GM21447 (cell line): ENCODE measurements around the gene KIF5A.
"Not testable (repeated sequence)": the region's sequence is repeated elsewhere in the genome, so short reads cannot be mapped to it uniquely, and the experiment has no call there.

Experiments used
- ATAC-seq: cut with Tn5 transposase; IDR thresholded peaks from one replicate; pipeline ENCODE4 v1.9.1; 2021; ENCODE audit not compliant: unreplicated experiment

Gene KIF5A

DNA sequence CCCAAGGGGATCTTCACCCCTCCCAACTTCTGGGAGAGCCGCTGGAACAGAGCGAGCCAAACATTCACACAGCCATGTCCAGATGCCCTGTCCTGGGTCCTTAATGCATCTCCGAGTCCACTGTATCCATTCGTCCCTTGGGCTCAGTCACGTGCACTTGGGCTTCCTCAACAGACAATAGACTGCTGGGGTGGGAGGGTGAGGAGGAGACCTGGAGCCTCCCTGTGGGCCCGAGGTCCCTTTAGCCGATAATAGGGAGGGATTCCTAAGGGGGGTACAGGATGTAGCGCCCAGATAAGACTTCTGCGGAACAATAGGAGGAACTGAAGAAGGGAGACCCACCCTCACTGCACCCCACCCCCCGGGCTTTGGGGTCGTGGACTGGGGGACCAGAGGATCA, 68.1 kb downstream of the KIF5A start:
- no peak for ATAC-seq

GRCh38 chr12:57618431-57618830, 68.6 kb downstream of the KIF5A start:
- ATAC-seq, result not testable (repeated sequence)

DNA sequence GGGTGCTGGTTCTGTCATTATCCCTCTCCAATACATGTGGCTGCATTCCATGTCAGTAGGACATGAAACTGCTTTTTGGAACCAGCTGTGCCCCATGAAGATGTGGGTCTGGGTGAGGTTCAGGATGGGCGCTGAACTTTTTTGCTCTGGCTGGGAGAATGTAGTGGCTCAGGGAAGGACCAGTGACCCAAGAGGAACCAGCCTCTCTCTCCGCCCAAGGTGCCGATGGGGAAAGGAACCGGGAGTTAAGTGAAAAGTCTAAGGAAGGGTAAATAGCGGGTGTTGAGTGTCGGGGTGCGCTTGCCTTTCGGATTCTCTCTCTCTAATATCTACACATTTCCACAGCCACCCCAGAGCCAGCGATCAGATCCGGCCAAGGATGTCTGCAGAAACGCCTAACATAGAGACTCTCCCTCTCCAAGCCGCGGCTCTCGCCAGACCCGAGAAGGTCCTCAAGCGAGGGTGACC, 69.2 kb downstream of the KIF5A start:
- no peak for ATAC-seq

GRCh38 chr12:57619434-57620244, 69.8 kb downstream of the KIF5A start:
- no peak for ATAC-seq

GRCh38 chr12:57620245-57620935, 70.5 kb downstream of the KIF5A start:
- no peak for ATAC-seq

GRCh38 chr12:57620936-57621496, 71.2 kb downstream of the KIF5A start:
- ATAC-seq, result no peak

DNA sequence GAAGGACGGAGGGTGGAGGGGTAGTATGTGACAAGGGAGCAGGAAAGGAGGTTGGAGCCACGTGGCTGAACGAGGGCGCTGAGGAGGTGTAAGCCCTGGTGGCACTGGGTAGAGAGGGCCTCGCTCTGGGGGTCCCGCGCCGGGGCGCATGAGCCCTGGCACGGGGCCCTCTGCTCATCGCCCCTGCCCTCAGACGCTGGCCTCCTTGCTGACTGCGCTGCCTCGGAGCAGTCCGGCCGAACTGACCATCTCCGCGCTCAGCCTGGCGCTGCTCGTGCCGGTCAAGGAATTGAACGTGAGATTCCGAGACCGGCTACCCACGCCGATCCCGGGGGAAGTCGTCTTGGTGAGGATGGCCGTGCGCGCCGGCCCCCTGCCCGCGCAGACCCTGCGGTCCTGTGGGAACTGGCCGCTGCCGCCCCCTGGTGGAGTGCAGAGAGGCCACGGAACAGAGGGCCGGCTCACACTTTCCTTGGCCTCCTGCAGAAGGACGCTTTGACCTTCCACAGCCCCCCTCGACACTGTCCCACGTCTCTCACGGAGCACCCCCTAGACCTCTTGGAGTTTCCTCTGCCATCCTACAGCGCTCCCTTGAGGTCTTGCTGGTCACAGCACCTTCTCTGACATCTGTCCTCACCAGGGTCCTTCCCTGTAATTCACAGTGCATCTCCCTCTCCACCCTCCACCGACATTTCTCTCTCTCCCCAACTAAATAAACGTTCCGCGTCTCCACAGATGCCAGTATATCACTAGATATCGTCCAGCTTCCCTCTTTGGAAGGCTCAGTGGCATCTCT, 71.9 kb downstream of the KIF5A start:
- no peak for ATAC-seq

- ATAC-seq, result no peak
Observed at GRCh38 chr12:57622293-57623245, 72.7 kb downstream of the KIF5A start.

DNA sequence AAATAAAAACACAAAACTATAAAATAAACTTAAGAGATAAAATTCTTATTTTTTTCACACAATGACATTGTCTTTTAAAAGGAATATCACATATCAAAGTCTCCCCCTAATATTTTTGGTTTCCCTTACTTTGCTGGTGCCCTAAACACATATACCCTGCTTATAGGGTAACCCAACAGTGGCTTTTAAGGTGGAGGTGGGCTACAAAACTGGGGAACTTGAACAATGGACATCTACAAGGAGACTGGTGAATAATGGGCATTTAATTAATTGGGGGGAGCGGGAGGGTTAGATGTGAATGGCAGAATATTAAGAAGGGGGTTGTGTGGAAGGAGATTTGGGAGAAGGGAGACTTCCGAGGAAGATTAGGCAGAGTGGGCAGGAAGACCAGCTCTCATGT, 73.5 kb downstream of the KIF5A start:
- ATAC-seq, result no peak

GRCh38 chr12:57623811-57624390, 74.1 kb downstream of the KIF5A start:
- ATAC-seq, result no peak

GRCh38 chr12:57624441-57625220, 74.8 kb downstream of the KIF5A start:
- ATAC-seq, result no peak

DNA sequence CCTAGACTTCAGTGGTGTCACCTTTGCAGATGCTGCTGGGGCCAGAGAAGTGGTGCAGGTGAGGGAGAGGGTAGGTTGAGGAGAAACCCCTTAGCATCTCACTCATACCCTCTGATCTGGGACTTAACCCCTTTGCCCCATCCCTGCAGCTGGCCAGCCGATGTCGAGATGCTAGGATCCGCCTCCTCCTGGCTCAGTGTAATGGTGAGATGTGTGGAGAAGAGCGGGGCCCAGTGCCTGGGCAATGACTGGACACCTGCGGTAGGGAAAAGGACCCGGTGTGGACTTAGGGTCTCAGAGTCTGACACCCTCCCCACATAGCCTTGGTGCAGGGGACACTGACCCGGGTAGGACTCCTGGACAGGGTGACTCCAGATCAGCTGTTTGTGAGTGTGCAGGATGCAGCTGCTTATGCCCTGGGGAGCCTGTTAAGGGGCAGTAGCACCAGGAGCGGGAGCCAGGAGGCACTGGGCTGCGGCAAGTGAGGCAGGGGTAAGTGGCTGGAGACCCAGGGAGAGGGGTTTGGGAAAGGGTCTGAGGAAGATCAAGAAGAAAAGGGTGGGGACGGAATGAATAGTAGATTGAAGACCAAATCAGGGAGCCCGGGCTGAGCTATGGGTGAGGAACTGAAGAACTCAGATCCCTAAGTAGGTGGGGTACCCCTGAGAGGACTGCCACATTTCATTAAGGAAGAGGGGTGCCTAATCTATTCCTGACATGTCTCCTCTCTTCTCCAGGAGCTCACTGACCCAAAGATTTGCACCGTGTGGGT, 75.6 kb downstream of the KIF5A start:
- ATAC-seq, result no peak

DNA sequence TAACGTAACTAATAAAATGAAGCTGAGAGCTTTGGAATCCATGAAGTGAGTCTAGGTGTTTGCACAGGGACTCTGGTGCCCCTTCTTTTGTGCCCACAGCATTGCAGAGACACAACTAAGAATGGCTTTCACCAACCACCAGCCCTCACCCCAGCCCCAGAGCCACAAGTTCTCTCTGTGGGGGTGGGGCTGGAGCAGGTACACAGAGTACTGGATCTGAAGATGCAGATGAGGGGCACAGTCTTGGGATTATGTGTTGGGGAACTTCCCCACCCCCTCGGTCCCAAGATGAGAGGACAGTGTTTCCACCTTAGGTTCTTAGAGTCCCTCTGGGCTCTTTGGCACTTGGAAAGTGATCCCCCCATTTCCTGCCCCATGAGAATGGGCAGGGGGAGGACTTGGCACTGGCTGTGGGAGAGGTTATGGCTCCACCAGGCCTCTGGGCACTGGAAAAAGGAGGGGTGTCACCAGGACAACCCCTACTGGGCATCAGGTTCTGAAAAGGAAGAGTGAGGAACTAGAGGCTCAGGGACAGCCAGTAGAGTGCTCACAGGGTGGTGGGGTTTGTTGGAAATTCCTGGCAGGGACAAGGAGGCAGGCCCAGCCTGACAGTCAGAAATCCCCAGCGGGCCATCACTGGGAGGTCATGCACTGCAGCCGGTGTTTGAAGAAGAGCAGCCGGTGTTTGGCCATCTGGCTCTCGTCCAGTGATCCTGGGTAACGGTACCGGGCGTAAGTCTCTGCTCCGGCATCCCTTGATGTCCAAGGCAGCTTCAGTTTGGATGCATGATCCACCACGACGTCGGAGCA, 76.5 kb downstream of the KIF5A start:
- no peak for ATAC-seq

DNA sequence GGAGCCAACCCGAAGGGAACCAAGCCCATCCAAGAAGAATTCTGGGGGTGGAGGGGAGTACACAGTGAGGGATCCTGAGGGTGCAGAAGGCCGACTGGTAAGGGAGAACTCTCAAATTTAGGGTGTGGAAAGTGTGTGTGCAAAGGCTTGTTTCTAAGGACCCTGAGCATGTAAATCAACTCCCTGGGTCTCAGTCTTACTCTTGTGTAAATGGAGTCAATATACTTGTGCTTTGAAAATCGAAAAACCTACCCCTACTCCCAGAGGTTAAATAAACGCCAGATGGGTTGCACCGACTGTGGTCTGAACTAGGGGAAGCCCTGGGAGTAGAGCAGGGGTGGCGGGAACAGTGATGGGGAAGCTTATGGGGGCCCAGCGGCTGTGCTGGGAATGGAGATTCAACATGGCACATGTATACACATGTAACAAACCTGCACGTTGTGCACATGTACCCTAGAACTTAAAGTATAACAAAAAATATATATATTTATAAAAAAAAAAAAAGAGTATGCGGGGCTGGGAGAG, 77.1 kb downstream of the KIF5A start:
- ATAC-seq, result no peak

- no peak for ATAC-seq
Observed at GRCh38 chr12:57627501-57628279, 77.8 kb downstream of the KIF5A start.
